GM19455 (cell line): ENCODE results near the gene RNF186.
"Not testable (repeated sequence)": the region's sequence is repeated elsewhere in the genome, so short reads cannot be mapped to it uniquely, and the experiment has no call there.

Source experiments
- ATAC-seq: cut with Tn5 transposase; IDR thresholded peaks from one replicate; pipeline ENCODE4 v1.9.1; 2021; ENCODE audit not compliant: unreplicated experiment

Gene RNF186

DNA sequence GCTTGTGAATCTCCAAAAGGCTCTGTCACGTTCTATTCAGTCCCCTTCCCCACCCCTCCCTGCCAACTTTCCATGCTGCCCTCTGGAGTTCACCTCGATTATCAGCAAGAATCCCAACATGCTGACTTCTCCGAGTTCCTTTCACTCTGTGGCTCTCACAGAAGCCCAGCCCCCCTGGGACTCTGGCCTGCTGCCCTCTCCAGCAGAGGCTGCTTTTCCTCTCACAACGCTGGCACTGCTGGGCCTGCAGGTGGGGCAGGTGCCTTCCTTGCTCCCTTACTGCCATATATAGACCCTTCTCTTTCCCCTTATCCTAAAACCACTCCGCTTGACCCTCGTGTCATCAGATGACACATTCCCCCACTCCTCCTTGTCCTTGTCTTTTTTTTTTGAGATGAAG, 10.2 kb upstream of the RNF186 start:
- no peak for ATAC-seq

DNA sequence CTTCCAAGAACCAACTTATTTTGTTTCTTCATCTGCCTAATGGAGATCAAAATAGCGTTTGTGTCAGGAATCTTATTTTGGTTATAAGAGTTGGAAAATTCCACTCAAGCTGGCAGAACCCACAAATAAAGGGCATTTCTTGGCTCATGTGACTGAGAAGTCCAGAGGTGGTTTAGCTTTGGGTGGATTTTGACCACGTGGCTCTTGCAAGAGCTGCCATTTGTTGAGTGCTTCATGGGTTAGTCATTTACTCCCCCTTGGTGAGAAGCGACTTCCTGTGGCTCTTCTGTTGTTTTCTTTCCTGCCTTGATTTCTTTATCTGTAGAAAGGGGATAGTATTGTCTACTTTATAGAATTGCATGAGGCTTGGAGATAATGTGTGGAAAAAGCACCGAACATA, 9.5 kb upstream of the RNF186 start:
- no peak for ATAC-seq

DNA sequence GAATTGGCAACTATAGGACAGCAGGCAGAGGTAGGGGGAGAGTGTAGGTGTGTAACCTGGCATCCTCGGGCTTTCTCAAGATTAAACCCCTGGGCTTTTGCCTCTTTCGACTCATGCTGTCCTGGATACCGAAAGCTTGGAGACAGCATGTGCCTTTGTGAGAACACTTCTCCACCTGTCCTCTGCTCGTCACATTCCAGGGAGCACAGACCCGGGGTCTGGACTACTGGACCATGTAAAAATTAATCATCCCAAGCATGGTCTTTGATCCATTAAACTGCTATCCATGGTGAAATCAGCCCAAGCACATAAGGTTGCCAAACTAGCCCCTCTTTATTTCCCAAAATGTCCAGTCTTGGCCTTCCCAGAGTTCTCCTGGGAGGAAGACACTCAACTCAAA, 9.0 kb upstream of the RNF186 start:
- ATAC-seq: no peak

GRCh38 chr1:19819701-19820100, 4.6 kb upstream of the RNF186 start:
- no peak for ATAC-seq

GRCh38 chr1:19818324-19818723, 3.2 kb upstream of the RNF186 start:
- ATAC-seq: no peak

- no peak for ATAC-seq
These were observed 2.1 kb upstream of the RNF186 start for GRCh38 chr1:19817160-19817559.

DNA sequence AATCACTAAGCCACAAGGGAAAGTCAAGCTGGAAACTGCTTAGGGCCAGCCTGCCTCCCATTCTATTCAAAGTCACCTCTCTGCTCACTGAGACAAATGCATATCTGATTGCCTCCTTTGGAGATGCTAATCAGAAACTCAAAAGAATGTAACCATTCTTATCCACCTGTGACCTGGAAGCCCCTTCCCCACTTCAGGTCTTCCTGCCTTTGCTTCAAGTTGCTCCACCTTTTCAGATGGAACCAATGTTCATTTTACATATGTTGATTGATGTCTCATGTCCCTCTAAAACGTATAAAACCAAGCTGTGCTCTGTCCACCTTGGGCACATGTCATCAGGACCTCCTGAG, 1.6 kb upstream of the RNF186 start:
- ATAC-seq: not testable (repeated sequence)

GRCh38 chr1:19815801-19816736, 986 bp upstream of the RNF186 start:
- no peak for ATAC-seq

DNA sequence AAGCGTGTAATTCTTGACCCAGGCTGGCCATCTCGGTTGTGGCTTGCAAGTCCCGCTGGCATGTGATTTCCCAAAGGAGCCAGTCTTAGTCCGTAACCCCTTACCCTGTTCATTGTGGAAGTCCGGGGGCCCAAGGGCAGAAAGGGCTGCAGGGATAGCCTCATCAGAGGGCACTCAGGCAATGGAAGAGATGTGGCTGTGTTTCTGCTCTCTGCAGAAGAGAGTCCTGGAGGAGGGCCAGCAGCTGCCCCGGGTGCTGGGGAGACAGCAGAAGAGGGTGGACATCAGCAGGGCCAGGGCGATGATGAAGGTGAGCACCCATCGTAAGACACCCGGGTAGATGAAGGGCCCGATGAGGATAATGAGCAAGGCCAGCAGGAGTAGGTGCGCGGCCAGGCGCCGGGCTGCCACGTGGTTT, 830 bp downstream of the RNF186 start:
- ATAC-seq: no peak

- ATAC-seq: no peak
These were observed 1.5 kb downstream of the RNF186 start for GRCh38 chr1:19813643-19813960.

GRCh38 chr1:19812875-19813642, 2.0 kb downstream of the RNF186 start:
- ATAC-seq: no peak

DNA sequence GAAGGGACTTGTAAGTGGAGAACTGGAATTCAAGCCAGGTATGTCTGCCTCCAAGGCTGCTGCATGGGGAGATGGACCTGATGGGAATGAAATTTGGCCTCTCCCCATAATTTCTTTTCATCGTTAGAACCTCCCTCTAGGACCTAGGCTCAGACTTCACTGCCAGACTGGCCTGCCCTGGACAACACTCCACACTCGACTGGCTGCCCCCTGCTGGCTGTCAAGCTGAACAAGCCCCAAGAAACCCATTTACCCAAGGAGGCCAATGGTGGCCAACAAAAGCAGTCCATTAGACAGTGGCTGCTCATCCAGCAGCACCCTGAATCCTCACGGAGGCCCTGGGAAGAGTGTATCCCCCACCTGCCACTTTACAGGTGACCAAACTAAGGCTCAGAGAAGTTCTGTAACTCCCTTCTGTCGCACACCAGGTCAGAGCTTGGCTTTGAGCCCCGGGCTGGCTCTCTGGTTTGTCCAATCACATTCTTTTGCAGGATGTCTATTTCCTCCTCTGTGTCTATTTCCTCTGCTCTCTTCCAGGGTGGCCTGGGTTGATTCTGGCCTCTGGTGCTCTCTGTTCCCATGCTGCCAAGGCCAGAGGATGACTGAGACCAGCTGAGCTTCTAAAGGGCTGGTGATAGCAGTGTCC, 3.8 kb downstream of the RNF186 start:
- no peak for ATAC-seq

GRCh38 chr1:19809044-19809750, 5.9 kb downstream of the RNF186 start:
- ATAC-seq: no peak

DNA sequence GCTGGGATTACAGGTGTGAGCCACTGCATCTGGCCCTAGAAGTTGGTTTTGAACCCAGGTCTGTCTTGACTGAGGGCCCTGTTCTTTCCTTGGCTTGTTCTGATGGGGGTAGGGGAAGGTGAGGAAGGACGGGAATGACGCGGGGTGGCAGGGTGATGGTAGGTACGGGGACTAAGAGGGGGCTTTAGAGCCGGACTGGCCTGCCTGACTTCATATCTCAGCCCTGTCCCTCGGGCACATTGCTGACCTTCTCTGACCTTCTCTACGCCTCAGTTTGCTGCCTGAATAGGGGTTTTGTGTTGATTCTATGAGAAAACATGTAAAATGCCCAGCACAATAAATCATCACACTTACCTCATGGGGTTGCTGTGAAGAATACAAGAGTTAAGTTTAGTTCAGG, 6.7 kb downstream of the RNF186 start:
- no peak for ATAC-seq

- no peak for ATAC-seq
These were observed 10.2 kb downstream of the RNF186 start for GRCh38 chr1:19804831-19805251.

DNA sequence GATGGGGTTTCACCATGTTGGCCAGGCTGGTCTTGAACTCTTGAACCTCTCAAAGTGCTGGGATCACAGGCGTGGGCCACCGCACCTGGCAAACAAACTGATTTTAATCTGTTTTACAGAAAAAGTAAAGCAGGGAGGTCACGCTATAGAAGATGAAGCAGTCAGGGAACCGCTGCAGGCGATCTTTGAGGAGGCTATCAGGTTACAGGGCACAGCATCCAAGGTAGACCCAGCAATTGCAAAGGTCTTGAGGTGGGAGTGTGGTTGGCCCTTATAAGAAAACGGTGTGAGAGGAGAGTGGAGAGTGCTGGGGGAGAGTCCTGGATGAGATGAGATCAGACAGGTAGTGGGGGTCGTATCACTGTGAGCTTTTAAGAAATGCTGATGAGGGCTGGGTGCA, 12.8 kb downstream of the RNF186 start:
- ATAC-seq: no peak

DNA sequence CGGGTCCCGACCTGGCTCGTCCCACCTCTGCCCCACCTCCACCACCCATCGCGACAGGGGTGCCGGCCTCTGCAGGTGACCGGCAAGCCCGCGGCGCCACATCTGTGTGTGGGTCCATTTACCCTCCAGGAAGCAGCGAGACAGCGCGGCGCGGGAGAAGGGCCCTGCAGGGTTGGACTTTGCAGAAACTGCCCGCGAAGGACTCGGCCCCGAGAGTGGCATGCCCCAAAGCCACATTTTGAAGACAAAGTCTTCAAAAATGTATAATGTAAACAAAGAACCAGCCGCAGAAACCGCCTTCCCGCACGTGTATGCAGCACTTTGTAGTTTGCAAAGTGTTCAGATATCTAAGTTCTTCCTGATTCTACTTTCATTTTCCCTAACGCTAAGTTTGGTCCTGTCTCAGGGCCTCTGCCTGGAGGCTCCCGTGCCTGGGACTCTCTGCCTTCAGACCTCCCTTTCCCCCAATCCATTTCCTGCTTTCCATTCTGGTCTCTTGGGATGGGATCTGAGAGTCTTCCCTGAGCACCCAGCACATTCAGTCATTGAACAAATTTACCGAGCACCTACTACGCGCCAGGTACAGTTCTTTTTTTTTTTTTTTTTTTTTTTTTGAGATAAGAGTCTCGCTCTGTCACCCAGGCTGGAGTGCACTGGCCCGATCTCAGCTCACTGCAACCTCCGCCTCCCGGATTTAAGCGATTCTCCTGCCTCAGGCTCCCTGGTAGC, 14.8 kb downstream of the RNF186 start:
- peak; percentile 59 for ATAC-seq

DNA sequence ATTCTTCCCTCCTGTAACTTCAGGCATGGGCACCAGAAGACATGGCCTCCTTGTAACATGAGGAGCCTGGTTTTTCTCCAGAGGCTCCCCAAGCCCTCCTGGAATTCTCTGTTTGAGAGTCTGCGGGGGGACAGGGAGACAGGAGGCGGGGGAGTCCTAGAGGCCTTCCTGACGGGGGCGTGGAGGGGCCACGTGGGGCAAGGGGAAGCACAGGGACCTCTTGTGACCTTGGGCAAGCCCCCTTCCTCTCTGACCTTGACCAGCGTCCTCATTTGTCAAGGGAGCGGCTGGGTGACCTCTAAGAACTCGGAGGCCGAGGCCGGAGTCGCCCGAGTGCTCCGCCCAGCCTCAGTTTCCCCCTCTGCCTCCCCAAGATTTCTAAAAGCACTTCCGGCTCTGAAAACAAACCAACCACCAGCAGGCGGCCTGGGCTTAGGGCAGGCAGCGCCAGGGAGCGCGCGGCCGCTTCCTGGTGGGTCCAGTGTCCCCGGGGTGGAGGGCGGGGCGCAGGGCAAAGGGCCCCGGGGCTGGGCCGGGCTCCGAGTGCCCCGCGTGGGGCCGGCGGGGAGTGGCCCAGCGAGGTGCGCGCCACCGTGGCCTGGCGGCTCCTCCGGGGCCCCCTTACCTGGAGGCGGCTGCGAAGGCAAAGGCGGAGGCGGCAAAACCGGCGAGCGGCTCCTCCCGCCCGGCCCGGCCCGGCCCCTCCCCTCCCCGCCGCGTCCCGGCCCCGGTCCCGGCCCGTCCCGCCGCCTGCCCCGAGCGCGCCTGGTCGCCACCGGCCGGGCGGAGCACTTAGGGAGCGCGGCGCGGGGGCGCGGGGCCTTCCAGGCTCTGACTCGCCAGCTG, 15.6 kb downstream of the RNF186 start, which contains the start of gene TMCO4:
TMCO4 (minus strand) TSS at position 687 of the 846 bp plus-strand sequence. CDS start 19,158 bp downstream, outside the sequence.
- peak; percentile 67 for ATAC-seq

- no peak for ATAC-seq
These were observed 16.4 kb downstream of the RNF186 start for GRCh38 chr1:19798486-19799229.
